GM21529 (cell line): ENCODE results near the gene IGSF22.
"Not testable (repeated sequence)": the region's sequence is repeated elsewhere in the genome, so short reads cannot be mapped to it uniquely, and the experiment has no call there.

ENCODE experiments used
- ATAC-seq: cut with Tn5 transposase; IDR thresholded peaks from one replicate; pipeline ENCODE4 v1.9.1; 2021; ENCODE audit not compliant: unreplicated experiment

IGSF22 gene

DNA sequence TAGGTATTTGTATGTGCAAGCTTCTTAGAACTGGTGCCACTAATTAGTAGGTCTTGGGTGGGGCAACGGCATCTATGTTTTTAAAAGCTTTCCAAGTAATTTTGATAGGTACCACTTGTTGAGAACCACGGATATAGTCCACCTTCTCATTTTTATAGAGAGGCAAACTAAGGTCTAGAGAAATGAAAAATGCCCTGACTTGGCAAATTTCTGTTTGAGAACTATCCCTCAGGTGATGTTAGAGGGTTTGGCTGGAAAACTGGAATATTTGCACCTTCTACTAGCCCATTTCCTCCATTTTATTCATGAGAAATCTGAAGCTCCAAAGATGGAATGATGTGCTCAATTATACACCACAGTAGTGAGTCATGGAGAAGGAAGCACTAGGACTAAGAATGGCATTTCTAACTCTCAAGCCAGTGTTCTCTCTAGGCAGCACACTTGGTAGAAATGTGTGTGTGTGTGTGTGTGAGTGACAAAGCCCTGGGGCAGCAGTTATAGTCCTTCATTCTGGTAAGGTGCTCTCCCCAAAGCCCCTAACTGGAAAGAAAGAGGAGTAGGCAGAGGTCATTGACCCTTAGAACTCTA, 29.3 kb downstream of the IGSF22 start:
- ATAC-seq: no peak

GRCh38 chr11:18692941-18693760, 32.8 kb downstream of the IGSF22 start:
- no peak for ATAC-seq

DNA sequence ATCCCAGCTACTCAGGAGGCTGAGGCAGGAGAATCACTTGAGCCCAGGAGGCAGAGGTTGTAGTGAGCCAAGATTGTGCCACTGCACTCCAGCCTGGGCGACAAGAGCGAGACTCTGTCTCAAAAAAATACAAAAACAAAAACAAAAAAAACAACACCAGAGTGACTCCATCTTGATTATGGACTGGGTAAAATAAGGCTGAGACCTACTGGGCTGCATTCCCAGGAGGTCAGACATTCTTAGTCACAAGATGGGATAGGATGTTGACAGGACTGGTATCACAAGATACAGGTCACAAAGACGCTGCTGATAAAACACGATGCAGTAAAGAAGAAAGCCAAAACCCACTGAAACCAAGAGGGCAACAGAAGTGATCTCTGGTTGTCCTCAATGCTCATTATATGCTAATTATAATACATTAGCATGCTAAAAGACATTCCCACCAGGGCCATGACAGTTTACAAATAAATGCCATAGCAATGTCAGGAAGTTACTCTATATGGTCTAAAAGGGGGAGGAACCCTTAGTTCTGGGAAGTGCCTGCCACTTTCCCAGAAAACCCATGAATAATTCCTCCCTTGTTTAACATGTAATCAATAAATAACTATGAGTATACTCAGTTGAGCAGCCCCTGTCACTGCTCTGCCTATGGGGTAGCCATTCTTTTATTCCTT, 34.4 kb downstream of the IGSF22 start:
- ATAC-seq: not testable (repeated sequence)

- ATAC-seq: no peak
These were observed 41.7 kb downstream of the IGSF22 start for GRCh38 chr11:18684267-18684666.

DNA sequence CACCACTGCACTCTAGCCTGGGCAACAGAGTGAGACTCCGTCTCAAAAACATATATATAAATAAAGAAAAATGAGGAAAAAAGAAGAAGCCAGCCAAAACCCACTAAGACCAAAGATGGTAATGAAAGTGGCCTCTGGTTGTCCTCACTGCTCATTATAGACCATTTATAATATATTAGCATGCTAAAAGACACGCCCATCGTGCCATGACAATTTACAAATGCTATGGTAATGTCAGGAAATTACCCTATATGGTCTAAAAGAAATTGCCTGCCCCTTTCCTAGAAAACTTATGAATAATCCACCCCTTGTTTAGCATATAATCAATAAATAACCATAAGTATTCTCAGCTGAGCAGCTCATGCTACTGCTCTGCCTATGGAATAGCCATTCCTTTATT, 43.5 kb downstream of the IGSF22 start:
- ATAC-seq: no peak

- ATAC-seq: not testable (repeated sequence)
These were observed 44.0 kb downstream of the IGSF22 start for GRCh38 chr11:18681949-18682348.

- no peak for ATAC-seq
These were observed 48.4 kb downstream of the IGSF22 start for GRCh38 chr11:18677560-18677959.

DNA sequence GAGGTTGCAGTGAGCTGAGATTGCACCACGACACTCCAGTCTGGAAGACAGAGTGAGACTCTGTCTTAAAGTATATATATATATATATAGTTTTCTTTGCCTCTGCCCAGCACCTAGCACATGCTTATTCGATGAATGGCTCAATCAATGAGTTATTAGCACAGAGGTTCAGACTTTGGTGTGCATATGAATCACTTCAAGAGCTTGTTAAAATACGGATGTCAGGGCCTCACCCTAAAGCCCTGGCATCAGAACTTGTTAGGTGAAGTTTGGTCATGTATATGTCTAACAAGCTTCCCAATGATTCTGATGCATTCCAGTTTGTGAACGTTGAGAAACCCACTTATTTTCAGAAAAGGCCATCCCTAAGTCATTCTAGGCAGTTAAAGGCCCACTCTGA, 49.2 kb downstream of the IGSF22 start:
- ATAC-seq: no peak

DNA sequence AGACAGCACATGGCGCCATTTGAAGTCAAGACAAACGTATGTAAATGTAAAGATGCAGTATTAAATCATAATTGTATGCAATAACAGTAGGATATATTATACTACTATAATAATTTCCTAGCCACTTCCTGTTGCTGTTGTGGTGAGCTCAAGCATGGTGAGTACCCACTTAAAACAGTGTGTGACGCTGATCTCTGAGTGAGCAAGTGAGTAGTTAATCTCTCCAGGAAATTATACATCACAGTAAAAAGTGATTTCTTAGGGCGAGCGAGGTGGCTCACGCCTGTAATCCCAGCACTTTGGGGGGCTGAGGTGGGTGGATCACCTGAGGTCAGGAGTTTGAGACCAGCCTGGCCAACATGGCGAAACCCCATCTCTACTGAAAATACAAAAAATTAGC, 53.8 kb downstream of the IGSF22 start:
- ATAC-seq: not testable (repeated sequence)

GRCh38 chr11:18671246-18671645, 54.7 kb downstream of the IGSF22 start:
- no peak for ATAC-seq

- no peak for ATAC-seq
These were observed 56.3 kb downstream of the IGSF22 start for GRCh38 chr11:18669711-18670110.

DNA sequence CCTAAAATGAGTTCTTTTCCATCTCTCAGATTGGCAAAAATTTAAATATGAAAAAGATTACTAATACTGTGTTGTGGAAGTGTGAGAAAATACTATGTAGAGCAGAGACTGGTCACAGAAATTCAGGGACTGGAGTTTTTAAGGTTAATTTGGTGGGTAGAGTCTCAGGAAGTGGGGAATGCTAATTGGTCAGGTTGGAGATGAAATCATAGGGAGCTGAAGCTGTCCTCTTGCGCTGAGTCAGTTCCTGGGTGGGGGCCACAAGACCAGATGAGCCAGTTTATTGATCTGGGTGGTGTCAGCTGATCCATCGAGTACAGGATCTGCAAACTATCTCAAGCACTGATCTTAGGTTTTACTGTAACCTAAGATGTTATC, 56.8 kb downstream of the IGSF22 start:
- ATAC-seq: no peak

- no peak for ATAC-seq
These were observed 57.9 kb downstream of the IGSF22 start for GRCh38 chr11:18668131-18668530.

- ATAC-seq: not testable (repeated sequence)
These were observed 60.6 kb downstream of the IGSF22 start for GRCh38 chr11:18665353-18665872.

DNA sequence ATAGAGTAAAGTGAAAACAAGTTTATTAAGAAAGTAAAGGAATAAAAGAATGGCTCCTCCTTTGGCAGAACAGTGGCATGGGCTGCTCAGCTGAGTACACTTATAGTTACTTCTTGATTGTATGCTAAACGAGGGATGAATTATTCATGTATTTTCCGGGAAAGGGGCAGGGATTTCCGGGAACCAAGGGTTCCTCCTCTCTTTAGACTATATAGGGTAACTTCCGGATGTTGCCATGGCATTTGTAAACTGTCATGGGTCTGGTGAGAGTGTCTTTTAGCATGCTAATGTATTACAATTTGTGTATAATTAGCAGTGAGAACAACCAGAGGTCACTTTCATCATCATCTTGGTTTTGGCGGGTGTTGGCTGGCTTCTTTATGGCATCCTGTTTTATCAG, 68.3 kb downstream of the IGSF22 start:
- no peak for ATAC-seq
